ENCODE measurements around the gene CTF1. TPM values are rescaled to one million over a fixed set of nuclear protein-coding genes. Genes with fewer than 3 reads are reported as not detected.

Gene CTF1
- total and polyA plus RNA-seq, 9 donors: 7.0 to 22.4 (median 14.4) TPM

- Histone ChIP-seq H3K4me1 (ENCODE audit: insufficient read depth) (peaks cover 3% of the 10 kb centered on the region), H3K36me3 (no peaks in the 10 kb centered on the region), H3K27ac (no peak overlapping the region), H3K27me3 (no peaks in the 10 kb centered on the region), H3K9me3 (no peaks in the 10 kb centered on the region), H3K4me3 (no peak overlapping the region)
- TF ChIP-seq POLR2A (IDR thresholded peaks at IDR 0.05) (no peak), CTCF (IDR thresholded peaks at IDR 0.05) (no peak), EP300 (IDR thresholded peaks at IDR 0.05) (no peak)
- DNase-seq: no peak
- 80 to 84% (median 82%) methylated on average over 4 of the region's 4 CpGs for WGBS, 3 donors
- intact Hi-C loops (cut with DNase I): loop anchor here in 1 of 4 donors (5.0 kb wide), 1 partner anchor 60 kb away; no protein-coding TSS in a partner anchor
Measured at GRCh38 chr16:30907064-30907463, 10.7 kb downstream of the CTF1 start.

GRCh38 chr16:30910427-30911029, 14.1 kb downstream of the CTF1 start:
- no peak for DNase-seq
- WGBS, 3 donors: 71 to 75% (median 74%) methylated on average over 18 of the region's 18 CpGs
- H3K27me3 ChIP-seq: no peaks in the 10 kb centered on the region
- no peak for TF ChIP-seq EP300 (IDR thresholded peaks at IDR 0.05)
- TF ChIP-seq POLR2A (IDR thresholded peaks at IDR 0.05): no peak
- TF ChIP-seq CTCF (IDR thresholded peaks at IDR 0.05): no peak
- intact Hi-C loops (cut with DNase I): loop anchor here in 1 of 4 donors (5.0 kb wide), 1 partner anchor 68 kb away; no protein-coding TSS in a partner anchor
- no peak overlapping the region for H3K4me3 ChIP-seq
- no peaks in the 10 kb centered on the region for H3K4me1 ChIP-seq (ENCODE audit: insufficient read depth)
- no peaks in the 10 kb centered on the region for H3K36me3 ChIP-seq
- H3K27ac ChIP-seq: no peak overlapping the region
- no peaks in the 10 kb centered on the region for H3K9me3 ChIP-seq

- 77 to 89% (median 86%) methylated on average over 6 of the region's 6 CpGs for WGBS, 3 donors
- no peaks in the 10 kb centered on the region for H3K9me3 ChIP-seq
- no peak for TF ChIP-seq EP300 (IDR thresholded peaks at IDR 0.05)
- no peak for TF ChIP-seq CTCF (IDR thresholded peaks at IDR 0.05)
- TF ChIP-seq POLR2A (IDR thresholded peaks at IDR 0.05): no peak
Measured at GRCh38 chr16:30912794-30913412, 16.5 kb downstream of the CTF1 start.

GRCh38 chr16:30914830-30915229, 18.4 kb downstream of the CTF1 start:
- H3K27me3 ChIP-seq: no peaks in the 10 kb centered on the region
- intact Hi-C loops (cut with DNase I): loop anchor here in 1 of 4 donors (5.0 kb wide), 1 partner anchor 73 kb away; no protein-coding TSS in a partner anchor
- 92 to 100% (median 94%) methylated on average over 3 of the region's 3 CpGs for WGBS, 3 donors

More at GRCh38 chr16:30912794-30913412, 16.5 kb downstream of the CTF1 start:
- no peaks in the 10 kb centered on the region for H3K36me3 ChIP-seq
- H3K4me1 ChIP-seq (ENCODE audit: insufficient read depth): no peaks in the 10 kb centered on the region
- intact Hi-C loops (cut with DNase I): loop anchor here in 1 of 4 donors (5.0 kb wide), 1 partner anchor 71 kb away; no protein-coding TSS in a partner anchor
- no peaks in the 10 kb centered on the region for H3K27me3 ChIP-seq
- H3K4me3 ChIP-seq: no peak overlapping the region
- H3K27ac ChIP-seq: no peak overlapping the region
- DNase-seq: no peak

More at GRCh38 chr16:30914830-30915229, 18.4 kb downstream of the CTF1 start:
- H3K27ac ChIP-seq: no peak overlapping the region
- TF ChIP-seq POLR2A (IDR thresholded peaks at IDR 0.05): no peak
- TF ChIP-seq CTCF (IDR thresholded peaks at IDR 0.05): no peak
- no peak for TF ChIP-seq EP300 (IDR thresholded peaks at IDR 0.05)
- no peaks in the 10 kb centered on the region for H3K4me1 ChIP-seq (ENCODE audit: insufficient read depth)
- no peak for DNase-seq
- H3K9me3 ChIP-seq: no peaks in the 10 kb centered on the region
- no peak overlapping the region for H3K4me3 ChIP-seq
- H3K36me3 ChIP-seq: no peaks in the 10 kb centered on the region
